Measurements from ENCODE around the gene NLGN4X.

Gene NLGN4X

DNA sequence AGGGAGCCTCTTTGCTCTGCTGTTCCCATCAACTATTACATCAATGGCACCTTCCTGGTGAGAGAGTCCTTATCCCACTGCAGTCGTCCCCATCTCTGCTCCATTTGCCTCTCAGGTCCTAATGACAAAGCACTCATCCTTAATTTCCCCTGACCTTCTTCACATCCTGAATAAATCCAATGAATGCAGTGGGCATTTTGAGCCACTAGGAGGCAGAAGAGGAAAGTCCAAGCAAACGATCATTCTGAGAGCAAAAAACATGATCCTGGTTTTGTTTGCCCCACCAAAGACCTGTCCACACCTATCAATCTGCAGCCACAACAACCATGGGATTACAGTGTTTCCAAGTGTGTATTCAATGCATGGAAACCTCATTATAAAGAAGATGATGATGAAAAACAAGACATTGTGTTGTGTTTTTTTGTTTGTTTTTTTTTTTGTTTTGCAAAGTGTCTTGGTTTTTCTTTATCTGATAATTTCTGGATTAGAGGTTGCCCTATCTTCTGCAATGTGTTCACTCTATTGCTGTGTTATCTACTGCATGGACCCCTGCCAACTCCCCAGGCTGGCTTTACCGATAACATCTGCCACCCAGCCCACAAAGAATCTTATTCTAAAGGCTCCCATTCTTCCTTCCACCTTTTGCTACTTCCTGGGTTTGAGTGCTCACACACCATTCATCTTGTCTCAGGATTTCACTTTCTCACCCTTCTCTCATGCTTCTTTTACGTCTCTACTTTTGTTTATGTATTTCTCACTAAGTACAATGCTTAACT is 207.2 kb downstream of the NLGN4X start:
- no peak overlapping the region for H3K27ac Mint-ChIP-seq
- DNase-seq = no peak
- no peaks in the 10 kb centered on the region for H3K27me3 Mint-ChIP-seq
- no peak overlapping the region for H3K4me3 Mint-ChIP-seq
- ATAC-seq (replicated peaks) = no peak
- no peaks in the 10 kb centered on the region for H3K36me3 Mint-ChIP-seq (ENCODE audit: insufficient read depth)
- no peaks in the 10 kb centered on the region for H3K9me3 Mint-ChIP-seq
- H3K4me1 Mint-ChIP-seq (ENCODE audit: low read depth in 2 of 2) = no peaks in the 10 kb centered on the region

DNA sequence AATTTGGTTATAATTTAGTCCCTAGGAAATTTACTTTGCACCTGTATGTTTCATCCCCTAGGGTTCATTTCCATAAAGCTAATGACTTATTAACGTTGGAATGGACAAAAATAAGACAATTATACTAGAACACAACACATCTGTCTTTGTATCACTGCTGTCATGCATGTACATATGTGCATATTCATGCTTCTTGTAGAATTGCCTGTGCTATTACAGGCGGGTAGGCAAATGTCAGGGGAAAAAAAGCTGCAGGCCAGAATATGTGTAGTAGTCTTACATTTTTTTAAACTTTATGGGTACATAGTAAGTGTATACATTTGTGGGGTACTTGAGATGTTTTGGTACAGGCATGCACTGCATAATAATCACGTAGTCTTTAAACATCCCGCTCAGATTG is 209.6 kb downstream of the NLGN4X start:
- H3K9me3 Mint-ChIP-seq = no peaks in the 10 kb centered on the region
- no peaks in the 10 kb centered on the region for H3K36me3 Mint-ChIP-seq (ENCODE audit: insufficient read depth)
- no peaks in the 10 kb centered on the region for H3K27me3 Mint-ChIP-seq
- no peak overlapping the region for H3K4me3 Mint-ChIP-seq
- H3K27ac Mint-ChIP-seq = no peak overlapping the region
- ATAC-seq (replicated peaks) (no peak), DNase-seq (no peak)
- H3K4me1 Mint-ChIP-seq (ENCODE audit: low read depth in 2 of 2) = no peaks in the 10 kb centered on the region

DNA sequence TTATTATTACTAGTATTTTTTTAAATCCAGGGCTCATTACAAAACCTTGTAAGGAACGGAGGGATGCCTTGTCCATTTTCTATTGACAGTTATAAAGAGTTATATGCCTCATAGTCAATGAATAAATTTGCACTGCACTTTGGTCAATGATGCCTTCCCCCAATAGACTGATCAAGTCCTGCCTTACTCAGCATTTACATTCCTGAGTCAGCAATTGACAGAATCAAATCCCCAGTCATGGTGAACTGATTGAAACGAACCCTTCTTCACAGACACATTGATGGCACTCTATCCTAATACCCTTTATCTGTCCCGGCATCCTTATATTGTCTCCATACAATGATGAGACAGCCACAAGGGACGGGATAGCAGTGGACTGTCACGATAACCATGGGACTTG is 213.2 kb downstream of the NLGN4X start:
- no peaks in the 10 kb centered on the region for H3K4me1 Mint-ChIP-seq (ENCODE audit: low read depth in 2 of 2)
- H3K27me3 Mint-ChIP-seq = no peaks in the 10 kb centered on the region
- H3K4me3 Mint-ChIP-seq = no peak overlapping the region
- ATAC-seq (replicated peaks) (no peak), DNase-seq (no peak)
- H3K27ac Mint-ChIP-seq = no peak overlapping the region
- H3K36me3 Mint-ChIP-seq (ENCODE audit: insufficient read depth) = no peaks in the 10 kb centered on the region
- H3K9me3 Mint-ChIP-seq = no peaks in the 10 kb centered on the region

DNA sequence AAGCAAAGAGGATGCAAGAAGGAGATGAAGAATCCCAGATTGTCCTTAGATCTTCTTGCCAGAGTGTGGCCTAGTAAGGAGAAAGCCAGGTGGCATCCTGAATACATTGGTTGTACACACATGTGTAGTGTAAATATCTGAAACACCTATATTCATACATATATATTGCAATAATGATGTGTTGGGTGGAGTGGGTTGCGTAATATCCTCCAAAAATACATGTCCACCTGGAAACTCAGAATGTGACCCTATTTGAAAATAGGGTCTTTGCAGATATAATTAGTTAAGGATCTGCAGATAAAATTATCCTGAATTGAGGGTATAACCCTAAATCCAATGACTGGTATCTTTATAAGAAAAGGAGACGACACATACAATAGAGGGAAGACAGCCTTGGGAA is 216.3 kb downstream of the NLGN4X start:
- DNase-seq (no peak), ATAC-seq (replicated peaks) (no peak)
- Mint-ChIP-seq H3K27ac (no peak overlapping the region), H3K36me3 (ENCODE audit: insufficient read depth) (no peaks in the 10 kb centered on the region), H3K27me3 (no peaks in the 10 kb centered on the region), H3K4me3 (no peak overlapping the region), H3K4me1 (ENCODE audit: low read depth in 2 of 2) (no peaks in the 10 kb centered on the region), H3K9me3 (no peaks in the 10 kb centered on the region)

DNA sequence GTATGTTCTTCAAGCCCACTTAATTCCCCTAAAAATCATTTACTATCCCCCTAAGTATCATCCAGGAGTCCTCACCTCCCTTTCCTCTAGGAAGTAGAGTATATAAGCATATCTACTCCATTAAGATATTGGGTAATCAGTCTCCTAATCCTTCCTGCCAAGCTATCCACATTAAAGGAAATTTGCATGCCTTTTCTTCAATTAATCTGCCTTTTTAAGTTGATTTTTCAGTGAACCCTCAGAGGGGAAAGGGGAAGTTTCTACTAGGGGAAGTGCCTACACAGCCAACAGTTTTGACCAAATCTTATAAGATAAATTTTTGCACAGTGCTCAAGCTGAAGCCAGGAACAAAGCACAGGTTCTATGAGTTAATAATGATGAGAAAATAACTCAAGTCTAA is 222.8 kb downstream of the NLGN4X start:
- Mint-ChIP-seq H3K4me3 (no peak overlapping the region), H3K36me3 (ENCODE audit: insufficient read depth) (no peaks in the 10 kb centered on the region), H3K9me3 (no peaks in the 10 kb centered on the region), H3K27me3 (no peaks in the 10 kb centered on the region), H3K4me1 (ENCODE audit: low read depth in 2 of 2) (no peaks in the 10 kb centered on the region), H3K27ac (no peak overlapping the region)
- DNase-seq (no peak), ATAC-seq (replicated peaks) (no peak)

DNA sequence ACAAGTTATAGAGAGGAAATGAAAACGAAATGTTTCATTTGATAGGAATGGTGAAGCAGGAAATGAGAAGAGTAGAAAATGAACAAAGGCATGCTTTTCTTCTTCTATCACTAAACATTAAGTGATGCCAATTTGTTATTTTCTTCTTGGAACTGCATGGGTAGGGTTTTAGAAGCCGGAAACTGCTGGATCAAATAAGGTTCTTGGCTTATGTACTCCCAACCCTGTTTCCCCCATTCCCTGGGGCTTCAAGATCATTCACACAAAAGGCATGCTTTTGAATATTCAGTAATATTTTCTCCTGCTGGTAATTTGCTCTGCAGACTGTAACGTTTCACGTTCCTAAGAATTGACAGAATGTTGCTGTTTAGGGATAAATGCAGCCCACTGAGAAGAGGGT is 224.1 kb downstream of the NLGN4X start:
- Mint-ChIP-seq H3K9me3 (no peaks in the 10 kb centered on the region), H3K27ac (no peak overlapping the region), H3K4me3 (no peak overlapping the region), H3K4me1 (ENCODE audit: low read depth in 2 of 2) (no peaks in the 10 kb centered on the region), H3K27me3 (no peaks in the 10 kb centered on the region), H3K36me3 (ENCODE audit: insufficient read depth) (no peaks in the 10 kb centered on the region)
- ATAC-seq (replicated peaks) (no peak), DNase-seq (no peak)

DNA sequence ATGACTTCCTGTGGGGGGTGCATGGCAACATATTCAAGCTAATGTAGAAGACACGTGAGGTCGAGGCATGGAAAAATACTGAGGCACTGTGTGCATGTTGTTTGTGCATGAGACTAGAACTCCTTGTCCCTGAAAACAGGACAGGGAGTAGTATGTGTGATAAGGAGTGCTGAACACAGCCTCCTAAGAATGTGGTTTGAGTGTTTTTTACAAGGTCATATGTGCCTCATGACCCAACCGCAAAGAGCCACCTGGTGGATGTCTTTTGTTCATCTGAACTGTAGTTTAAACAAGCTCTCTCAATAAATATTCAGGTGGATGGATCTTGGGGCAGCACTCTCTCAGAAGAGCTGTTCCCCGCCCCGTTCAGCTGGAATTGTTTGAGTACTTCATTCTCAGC is 226.6 kb downstream of the NLGN4X start:
- Mint-ChIP-seq H3K36me3 (ENCODE audit: insufficient read depth) (no peaks in the 10 kb centered on the region), H3K4me1 (ENCODE audit: low read depth in 2 of 2) (no peaks in the 10 kb centered on the region), H3K9me3 (no peaks in the 10 kb centered on the region), H3K27me3 (no peaks in the 10 kb centered on the region), H3K4me3 (no peak overlapping the region), H3K27ac (no peak overlapping the region)
- DNase-seq (no peak), ATAC-seq (replicated peaks) (no peak)

DNA sequence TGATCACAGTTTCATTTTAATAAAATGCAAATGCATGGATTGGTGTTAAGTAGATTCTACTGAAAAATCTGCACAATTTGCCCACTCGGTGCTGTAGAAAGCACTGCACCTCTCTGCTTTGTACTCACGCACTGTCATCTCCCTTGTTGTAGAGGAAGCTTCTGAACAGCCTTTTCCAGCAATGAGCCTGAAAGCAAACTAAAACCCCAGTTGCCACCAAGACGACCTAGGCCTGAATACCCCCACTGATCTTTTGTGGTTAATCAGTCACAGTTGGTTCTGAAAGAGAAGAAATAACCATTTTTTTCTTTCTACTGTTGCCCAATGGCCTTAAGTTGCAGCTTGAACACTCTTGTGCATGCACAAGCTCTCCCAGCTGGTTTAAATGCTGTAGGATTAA is 229.8 kb downstream of the NLGN4X start:
- H3K36me3 Mint-ChIP-seq (ENCODE audit: insufficient read depth) = no peaks in the 10 kb centered on the region
- no peak for ATAC-seq (replicated peaks)

DNA sequence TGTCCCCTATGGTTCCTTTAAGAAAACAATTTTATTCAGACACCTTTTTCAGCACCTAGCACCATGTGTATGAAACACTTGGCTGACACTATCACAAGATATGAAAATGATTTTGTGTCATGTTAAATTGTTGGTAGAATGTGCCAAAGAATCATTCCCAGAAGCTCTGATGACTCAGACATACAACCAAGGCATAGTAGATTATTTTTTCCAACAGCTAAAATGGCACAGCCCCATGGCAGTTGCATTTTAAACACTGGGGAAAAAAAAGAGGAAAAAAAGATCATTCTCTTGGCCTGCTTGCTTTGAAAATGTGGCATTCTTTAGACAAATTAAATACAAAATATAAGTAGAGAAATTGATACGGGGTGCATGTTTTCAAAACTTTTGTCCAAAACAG is 230.2 kb downstream of the NLGN4X start:
- ATAC-seq (replicated peaks) = no peak
- Mint-ChIP-seq H3K9me3 (no peaks in the 10 kb centered on the region), H3K27me3 (no peaks in the 10 kb centered on the region), H3K36me3 (ENCODE audit: insufficient read depth) (no peaks in the 10 kb centered on the region), H3K4me3 (no peak overlapping the region), H3K27ac (no peak overlapping the region), H3K4me1 (ENCODE audit: low read depth in 2 of 2) (no peaks in the 10 kb centered on the region)
- DNase-seq = no peak

More for the DNA sequence above, 229.8 kb downstream of the NLGN4X start:
- Mint-ChIP-seq H3K27ac (no peak overlapping the region), H3K27me3 (no peaks in the 10 kb centered on the region), H3K4me1 (ENCODE audit: low read depth in 2 of 2) (no peaks in the 10 kb centered on the region), H3K4me3 (no peak overlapping the region), H3K9me3 (no peaks in the 10 kb centered on the region)
- no peak for DNase-seq

DNA sequence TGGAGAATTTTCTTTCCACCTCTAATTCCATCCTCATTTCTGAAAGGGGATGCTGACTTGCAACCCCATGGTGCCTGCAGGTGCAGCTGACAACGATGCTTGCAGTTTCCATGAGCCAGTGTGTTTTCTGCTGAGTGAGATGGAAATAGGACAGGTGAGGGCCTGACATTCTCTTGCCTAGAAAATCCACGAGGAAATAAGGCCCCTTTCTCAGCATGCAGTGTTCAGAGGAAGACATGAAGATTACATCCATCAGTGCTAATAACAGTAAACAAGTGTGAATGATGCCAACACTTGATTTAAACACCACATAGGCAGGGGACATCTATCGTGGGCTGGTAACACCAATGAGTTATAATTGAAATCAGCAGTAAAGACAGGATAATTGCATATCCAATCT is 237.3 kb downstream of the NLGN4X start:
- Mint-ChIP-seq H3K9me3 (peaks cover 0 to 2% of the 10 kb centered on the region in 2 donors), H3K4me3 (no peak overlapping the region), H3K27me3 (no peaks in the 10 kb centered on the region), H3K27ac (no peak overlapping the region), H3K4me1 (ENCODE audit: low read depth in 2 of 2) (no peaks in the 10 kb centered on the region), H3K36me3 (ENCODE audit: insufficient read depth) (no peaks in the 10 kb centered on the region)
- no peak for DNase-seq
- no peak for ATAC-seq (replicated peaks)

DNA sequence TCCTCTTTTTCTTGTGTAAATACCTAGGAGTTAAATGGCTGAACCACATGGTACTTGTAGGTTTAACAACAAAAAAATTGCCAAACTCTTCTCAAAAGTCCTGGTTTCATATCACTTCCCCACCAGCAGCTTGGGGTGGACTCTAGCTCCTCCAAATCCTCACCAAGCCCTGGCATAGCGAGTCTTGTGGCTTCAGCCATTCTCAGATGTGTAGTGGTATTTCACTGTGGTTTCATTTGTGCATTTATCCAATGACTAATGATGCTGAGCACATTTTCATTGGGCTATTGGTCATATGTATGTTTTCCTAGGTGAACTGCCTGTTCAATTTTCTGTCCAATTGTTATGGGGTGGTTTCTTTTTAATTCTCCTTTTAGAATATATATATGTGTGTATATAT is 249.3 kb downstream of the NLGN4X start:
- ATAC-seq (replicated peaks) (no peak), DNase-seq (no peak)
- no peak overlapping the region for H3K4me3 Mint-ChIP-seq
- no peaks in the 10 kb centered on the region for H3K36me3 Mint-ChIP-seq (ENCODE audit: insufficient read depth)
- H3K9me3 Mint-ChIP-seq = peaks cover 0 to 4% of the 10 kb centered on the region in 2 donors
- no peaks in the 10 kb centered on the region for H3K27me3 Mint-ChIP-seq
- H3K4me1 Mint-ChIP-seq (ENCODE audit: low read depth in 2 of 2) = no peaks in the 10 kb centered on the region
- no peak overlapping the region for H3K27ac Mint-ChIP-seq

DNA sequence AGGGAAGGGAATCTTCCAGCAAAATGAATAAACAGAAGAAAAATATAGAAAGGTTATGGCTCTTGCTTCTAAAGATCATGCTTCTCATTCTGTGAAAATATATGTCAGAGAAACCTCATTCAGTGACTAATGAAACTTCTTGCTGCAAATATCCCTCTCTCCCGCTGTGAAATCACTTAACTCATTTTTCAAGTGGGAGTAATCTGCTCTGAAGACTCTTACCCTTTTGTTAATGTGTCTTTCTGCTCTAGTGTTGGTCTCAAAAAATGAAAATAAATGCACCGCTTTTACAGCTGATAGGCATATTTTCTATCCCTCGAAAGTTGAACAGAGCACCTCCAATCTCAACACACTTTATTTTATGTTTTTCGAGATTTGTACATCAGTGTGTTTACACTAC is 252.3 kb downstream of the NLGN4X start:
- ATAC-seq (replicated peaks) = no peak

DNA sequence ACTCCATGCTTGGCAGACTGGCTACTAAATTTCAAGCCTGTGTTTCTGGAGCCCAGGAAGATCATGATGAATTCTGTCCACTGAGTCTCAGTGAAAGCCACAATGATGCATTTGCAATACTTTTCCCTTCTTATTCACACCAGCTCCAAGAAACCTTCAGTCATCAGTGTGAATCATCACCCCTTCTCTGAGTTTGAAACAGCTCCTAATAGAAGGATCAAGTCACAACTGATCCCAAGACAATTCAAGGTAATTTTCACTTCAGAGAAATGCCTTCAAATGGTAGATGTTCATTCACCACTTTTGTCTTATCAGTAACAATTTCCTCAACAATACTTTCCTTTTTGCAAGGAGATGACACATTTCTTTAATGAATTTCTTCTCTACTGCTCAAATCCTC is 257.4 kb downstream of the NLGN4X start:
- ATAC-seq (replicated peaks) (no peak), DNase-seq (no peak)
- no peaks in the 10 kb centered on the region for H3K27me3 Mint-ChIP-seq
- H3K9me3 Mint-ChIP-seq = no peaks in the 10 kb centered on the region
- H3K4me3 Mint-ChIP-seq = no peak overlapping the region
- no peak overlapping the region for H3K27ac Mint-ChIP-seq
- no peaks in the 10 kb centered on the region for H3K4me1 Mint-ChIP-seq (ENCODE audit: low read depth in 2 of 2)
- H3K36me3 Mint-ChIP-seq (ENCODE audit: insufficient read depth) = no peaks in the 10 kb centered on the region

More for the DNA sequence above, 252.3 kb downstream of the NLGN4X start:
- no peaks in the 10 kb centered on the region for H3K9me3 Mint-ChIP-seq
- H3K4me1 Mint-ChIP-seq (ENCODE audit: low read depth in 2 of 2) = no peaks in the 10 kb centered on the region
- no peaks in the 10 kb centered on the region for H3K27me3 Mint-ChIP-seq
- H3K36me3 Mint-ChIP-seq (ENCODE audit: insufficient read depth) = no peaks in the 10 kb centered on the region
- H3K4me3 Mint-ChIP-seq = no peak overlapping the region
- no peak overlapping the region for H3K27ac Mint-ChIP-seq
- DNase-seq = no peak

DNA sequence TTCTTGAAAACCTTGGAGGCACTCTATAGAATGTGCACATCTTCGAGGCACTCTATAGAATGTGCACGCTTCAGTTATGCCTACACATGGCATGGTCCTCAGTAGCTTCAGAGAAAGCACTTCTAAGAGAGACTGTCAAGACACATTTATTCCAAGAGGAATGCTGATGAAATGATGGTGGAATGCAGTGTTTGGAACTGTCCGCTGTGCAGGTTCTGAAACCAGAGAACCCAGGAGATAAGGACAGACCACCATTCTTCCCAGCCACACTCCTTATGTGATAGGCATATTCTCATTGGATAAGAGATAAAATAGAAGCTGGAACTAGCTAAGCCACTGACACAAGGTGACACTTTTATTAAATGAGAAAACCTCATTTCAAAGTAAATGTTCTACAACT is 263.3 kb downstream of the NLGN4X start:
- Mint-ChIP-seq H3K27me3 (no peaks in the 10 kb centered on the region), H3K4me3 (no peak overlapping the region), H3K27ac (no peak overlapping the region), H3K36me3 (ENCODE audit: insufficient read depth) (no peaks in the 10 kb centered on the region), H3K4me1 (ENCODE audit: low read depth in 2 of 2) (no peaks in the 10 kb centered on the region), H3K9me3 (peaks cover 0 to 1% of the 10 kb centered on the region in 2 donors)
- ATAC-seq (replicated peaks) (no peak), DNase-seq (no peak)

DNA sequence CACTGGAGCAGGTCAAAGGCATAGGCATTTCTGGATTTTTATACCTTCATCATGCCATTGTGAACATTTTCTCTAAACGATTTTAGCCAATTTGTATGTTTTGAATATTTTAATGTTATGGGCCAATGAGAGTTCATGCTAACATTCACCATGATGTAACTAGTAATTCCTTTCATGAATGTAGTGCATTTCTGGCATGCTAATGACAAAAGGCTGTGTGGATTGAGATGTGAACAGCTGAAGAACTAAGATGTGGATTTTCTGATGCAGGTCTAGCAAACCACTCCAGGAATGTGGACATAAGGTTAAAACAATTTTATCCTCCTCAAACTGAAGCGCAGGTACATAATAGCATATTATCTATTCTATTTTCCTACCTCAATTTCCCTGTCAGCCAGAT is 269.4 kb downstream of the NLGN4X start:
- no peak overlapping the region for H3K27ac Mint-ChIP-seq
- H3K9me3 Mint-ChIP-seq = peaks cover 0 to 5% of the 10 kb centered on the region in 2 donors
- no peak for ATAC-seq (replicated peaks)
- H3K36me3 Mint-ChIP-seq (ENCODE audit: insufficient read depth) = no peaks in the 10 kb centered on the region
- no peaks in the 10 kb centered on the region for H3K4me1 Mint-ChIP-seq (ENCODE audit: low read depth in 2 of 2)
- no peak overlapping the region for H3K4me3 Mint-ChIP-seq
- H3K27me3 Mint-ChIP-seq = no peaks in the 10 kb centered on the region
- no peak for DNase-seq
